Fibroblast of gingiva (primary cell): Measurements from ENCODE around the gene TBRG4.
A peak's percentile ranks its signal among the peaks of the same experiment; 100 is the strongest.

Experiments used
- DNase-seq: peaks from one replicate; pipeline ENCODE4 v3.0.0-alpha.2; 2011; ENCODE audit warnings: low read depth

The TBRG4 gene

DNA sequence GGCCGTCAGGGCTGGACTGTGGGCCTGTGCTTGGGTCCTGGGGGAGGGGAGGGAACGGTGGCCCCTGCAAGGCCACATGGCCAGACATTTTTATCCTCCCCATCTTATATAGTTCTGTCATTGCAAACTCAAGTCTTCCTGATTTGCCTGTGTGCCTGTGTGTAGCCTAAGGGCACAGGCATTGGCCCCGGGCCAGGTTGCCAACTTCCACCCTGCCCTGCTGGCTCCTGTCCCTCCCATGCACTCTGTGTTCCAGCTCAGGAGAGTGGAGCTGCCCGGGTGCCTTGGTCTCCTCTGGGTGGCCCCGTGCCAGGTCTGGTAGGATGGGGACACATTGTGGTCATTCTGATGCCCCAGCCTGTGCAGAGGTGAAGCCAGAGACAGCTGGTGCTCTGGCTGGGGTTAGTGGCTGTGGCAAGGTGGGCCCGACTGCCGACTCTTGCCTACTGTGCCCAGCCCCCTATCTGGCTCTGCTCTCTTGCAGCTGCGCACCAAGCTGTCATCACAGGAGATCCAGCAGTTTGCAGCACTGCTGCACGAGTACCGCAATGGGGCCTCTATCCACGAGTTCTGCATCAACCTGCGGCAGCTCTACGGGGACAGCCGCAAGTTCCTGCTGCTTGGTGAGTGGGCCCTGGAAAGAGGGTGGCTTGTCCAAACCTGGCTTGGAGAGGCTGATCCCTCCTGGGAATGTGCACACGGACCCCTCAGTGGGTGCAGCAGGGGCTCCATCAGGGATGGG, 37.5 kb downstream of the TBRG4 start:
- no peak for DNase-seq

DNA sequence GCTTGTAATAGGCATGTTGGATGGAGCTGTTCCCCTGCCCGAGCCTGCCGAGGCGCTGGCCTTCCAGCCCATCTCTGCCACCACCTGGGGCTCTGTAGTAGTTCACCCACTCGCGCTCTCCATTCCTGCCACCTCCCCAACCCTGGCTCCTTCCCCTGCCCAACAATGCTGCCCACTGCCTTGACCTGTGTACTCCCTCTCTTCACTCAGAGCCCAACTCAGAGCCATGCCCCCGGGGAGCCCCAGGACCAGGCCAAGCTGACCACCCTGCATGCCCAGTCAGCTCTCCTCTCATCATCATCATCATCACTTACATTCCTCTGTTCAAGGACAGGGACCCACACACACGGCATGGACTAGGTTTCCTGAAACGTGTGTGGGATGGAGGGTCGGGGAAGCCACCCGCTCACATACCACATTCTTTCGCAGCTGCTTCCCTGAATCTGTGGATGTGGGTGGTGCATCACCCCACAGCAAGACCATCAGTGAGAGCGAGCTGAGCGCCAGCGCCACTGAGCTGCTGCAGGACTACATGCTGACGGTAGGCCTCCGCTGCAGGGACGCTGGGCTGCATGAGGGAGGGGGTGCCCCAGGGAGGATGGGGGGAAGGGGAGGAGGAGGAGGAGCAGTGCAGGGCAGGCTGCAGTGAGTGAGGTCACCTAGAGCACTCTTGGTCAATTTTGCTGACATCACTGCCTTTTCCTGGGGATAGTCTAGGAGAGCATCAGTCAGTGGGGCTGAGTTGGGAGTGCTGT, 38.3 kb downstream of the TBRG4 start:
- no peak for DNase-seq

DNA sequence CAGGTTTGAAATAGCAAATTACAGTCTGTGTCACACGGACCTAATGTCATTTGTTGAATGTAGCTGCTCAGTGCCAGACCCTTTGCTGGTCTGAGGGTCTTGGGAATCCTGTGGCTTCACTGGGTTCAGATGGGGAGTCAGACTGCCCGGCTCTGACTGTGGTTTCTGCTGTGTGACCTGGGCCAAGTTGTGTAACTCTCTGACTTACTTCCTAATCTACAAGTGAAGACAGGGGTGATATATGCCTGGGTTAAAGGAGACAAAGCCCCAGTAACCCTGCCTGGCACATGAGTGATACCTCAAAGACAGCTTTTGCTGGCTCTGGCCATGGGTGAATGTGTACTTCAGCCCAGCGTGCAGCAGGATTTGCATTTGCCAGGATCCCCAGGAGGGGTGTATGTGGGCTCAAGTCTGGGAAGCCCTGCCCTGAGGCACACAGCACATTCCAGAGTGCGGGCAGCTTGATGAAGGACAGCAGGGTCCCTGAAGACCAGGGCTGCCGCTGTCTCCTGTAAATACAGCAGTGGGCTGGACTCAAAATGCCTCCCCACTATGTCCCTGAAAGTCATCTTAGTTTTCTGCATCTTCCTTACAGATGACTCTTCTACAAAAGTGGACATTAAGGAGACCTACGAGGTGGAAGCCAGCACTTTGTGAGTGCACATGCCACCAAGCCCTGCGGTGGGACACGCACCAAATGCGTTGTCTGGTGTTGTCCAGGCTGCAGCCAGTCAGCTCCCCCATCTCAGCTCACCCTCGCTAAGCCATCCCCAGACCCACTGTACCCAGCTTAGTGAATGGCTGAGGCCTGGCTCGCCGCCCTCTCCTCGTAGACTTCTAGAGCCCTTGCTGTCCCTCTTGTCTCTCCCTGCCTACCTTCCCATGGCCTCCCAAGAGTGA, 39.1 kb downstream of the TBRG4 start:
- DNase-seq, result no peak

DNA sequence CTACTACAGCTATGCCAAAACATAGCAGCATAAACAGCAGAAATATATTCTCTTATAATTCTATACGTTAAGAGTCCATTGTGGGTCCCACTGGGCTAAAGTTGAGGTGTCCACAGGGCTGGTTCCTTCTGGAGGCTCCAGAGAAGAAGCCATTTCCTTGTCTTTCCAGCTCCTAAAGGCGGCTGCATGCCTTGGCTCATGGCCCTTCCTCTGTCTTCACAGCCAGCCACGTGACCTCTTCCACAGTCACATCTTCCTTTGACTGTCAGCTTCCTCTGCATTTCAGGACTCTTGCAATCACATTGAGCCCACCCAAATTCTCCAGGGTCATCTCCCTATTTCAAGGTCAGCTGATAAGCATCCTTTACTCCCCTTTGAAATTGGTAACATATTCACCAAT, 40.0 kb downstream of the TBRG4 start:
- DNase-seq, result no peak

DNA sequence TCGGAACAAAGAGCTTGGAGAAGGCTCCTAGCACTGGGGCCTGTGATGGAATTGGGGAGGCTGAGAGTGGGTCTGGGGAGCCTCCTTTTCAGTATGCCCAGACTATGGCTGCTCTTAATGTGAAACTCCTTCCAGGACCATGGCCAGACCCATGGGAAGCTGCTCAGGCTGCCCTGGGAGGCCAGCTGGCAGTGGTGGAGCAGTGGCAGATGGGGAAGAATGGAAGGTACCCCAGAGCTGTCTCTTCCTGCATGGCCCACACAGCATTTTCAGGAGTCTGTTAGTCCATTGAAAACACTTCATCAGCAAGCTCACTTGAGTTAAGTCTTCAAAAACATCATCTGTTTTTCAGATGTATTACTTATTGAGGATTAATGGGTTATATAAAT, 41.2 kb downstream of the TBRG4 start:
- DNase-seq, result no peak

DNA sequence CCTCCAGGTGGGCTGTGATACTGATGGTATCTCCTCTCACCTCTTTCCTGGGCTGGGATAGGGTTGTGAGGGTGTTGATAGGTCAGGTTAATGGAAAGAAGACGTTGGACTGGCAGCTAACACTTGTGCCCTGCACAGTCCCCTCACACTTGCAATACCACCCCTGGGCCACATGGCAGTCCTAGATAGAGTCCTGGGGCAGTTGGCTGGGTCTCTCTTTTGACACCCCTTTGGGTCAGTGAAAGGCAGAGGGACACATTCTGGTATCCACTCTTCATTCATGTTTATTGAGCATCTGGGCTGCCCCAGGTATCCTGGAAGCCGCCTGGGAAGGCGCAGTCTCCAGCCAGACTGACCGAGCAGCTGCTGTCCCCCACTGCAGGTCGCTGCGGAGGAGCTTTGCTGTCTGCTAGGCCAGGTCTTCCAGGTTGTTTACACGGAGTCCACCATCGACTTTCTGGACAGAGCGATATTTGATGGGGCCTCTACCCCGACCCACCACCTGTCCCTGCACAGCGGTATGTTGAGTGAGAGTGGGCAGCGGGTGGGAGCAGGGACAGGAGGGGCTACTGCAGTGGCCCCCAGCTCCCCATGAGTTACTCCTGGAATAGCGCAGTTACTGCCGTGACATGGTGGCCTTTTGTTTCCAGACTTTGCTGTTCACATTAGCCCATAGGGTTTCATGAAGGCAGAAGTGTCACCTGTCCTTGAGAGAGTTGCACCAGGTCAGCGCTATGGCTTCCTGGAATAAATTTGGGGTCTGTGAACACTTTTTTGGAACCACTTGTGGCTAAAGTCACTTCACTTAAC, 41.8 kb downstream of the TBRG4 start:
- no peak for DNase-seq

DNA sequence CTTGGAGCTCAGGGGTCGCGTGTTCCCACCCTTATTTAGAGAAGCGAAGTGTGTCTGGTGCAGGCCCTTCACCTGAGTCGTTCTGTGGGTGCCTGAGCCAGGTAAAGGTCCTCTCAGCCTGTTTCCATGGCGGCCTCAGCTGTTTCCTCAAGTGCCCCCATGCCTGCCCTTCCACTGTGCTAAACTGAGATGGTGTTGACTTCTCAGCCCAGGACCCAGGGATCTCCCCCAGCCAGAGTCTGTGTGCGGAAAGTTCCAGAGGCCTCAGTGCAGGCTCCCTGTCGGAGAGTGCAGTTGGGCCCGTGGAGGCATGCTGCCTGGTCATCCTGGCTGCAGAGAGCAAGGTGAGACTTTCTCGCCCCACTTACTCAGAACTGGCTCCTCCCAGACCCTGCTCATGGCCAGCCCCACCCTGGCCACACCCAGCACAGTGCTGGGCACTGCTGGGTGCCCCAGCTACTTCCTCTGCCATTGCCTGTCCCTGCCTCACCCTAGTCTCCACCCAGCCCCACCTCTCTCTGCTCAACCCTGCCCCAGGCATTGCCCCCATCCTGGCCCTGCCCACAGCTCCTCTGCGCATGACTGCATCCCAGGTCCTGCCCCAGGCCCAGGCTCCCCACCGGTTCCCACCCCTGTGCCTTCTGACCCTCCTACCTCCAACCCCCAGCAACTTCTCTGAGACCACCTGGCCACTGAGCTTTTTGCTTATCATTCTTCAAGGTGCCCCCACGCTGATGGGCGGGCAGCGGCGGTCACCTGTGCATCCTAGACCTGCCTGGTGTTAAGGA, 43.1 kb downstream of the TBRG4 start:
- no peak for DNase-seq

DNA sequence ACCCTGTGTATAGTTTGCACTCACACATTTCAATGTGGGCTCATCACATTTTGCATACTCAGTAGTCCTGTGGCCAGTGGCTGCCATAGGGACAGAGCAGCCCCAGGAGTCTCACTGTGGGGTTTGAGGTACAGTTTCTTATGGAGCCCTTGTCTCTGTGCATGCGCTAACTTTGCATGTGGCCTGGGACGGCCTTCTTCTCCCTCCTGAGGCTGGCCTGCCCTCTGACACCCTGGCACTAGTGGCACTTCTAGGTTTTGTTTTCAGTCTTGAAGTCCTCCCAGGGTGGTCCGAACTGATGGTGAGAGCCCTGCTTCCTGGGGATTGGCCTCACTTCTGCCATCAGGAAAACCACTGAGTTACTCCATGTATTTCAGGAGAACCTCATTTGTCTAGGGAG, 43.9 kb downstream of the TBRG4 start:
- DNase-seq, result no peak

DNA sequence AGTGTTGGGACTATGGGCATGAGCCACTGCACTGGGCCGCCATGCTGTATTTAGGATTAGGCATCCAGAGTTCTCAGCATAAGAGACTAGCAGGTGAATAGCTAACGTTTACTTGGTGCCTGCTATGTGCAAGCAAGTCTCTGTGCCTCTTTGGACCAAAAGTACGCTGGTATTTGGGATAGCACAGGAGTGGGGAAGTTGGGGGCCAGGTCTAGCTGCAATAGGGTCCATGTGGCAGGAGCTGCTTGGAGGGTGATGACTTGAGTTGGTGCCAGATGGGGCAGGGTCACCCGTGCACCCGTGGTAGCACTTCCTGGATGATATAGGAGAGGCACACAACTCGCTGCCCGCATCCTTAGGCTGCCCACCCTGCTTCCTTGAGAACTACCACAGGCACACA, 45.1 kb downstream of the TBRG4 start:
- DNase-seq, result no peak

DNA sequence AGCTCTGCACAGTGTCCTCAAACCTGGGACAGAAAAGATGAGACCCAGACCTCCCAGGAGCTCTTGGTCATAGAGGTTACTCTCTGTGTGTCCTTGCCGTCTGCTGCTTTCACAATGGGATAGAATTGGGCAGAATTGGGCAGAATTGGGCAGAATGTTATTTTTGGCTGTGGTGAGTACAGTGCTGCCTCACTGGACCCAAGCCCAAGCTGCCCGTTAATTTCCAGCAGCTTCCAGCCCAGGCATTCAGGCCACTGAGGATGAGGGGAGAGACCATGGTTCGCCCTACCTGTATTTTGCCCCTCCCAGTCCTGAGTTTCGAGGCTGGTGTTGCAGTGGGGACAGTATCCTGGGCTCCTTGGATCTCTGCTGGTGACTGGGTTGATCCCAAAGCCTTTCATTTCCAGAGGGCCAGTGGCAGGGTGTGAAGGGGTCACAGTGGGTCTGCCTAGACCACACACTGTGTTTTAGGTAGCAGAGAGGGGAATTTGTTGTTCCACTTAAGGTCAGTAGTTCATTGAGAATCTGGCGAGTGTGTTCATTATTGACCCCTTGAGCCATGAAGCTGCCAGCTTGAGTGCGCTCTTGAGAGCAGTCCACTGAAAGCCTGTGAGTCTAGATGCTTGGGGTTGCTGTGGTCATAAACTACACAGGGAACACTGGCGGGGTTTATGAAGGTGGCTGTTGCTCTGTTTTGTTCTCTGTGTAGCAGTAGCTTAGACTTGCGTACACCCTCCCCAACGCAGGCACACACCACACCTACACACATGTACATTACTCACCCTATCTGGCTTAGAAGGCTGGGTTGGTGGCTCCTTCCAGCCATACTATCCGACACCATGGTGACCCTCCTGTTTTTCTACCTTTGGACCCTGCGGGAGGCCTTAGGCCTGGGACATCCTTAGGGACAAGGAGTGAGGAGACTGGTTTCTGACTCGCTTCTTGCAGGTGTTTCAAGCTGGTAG, 46.2 kb downstream of the TBRG4 start:
- DNase-seq, result peak; percentile 27

DNA sequence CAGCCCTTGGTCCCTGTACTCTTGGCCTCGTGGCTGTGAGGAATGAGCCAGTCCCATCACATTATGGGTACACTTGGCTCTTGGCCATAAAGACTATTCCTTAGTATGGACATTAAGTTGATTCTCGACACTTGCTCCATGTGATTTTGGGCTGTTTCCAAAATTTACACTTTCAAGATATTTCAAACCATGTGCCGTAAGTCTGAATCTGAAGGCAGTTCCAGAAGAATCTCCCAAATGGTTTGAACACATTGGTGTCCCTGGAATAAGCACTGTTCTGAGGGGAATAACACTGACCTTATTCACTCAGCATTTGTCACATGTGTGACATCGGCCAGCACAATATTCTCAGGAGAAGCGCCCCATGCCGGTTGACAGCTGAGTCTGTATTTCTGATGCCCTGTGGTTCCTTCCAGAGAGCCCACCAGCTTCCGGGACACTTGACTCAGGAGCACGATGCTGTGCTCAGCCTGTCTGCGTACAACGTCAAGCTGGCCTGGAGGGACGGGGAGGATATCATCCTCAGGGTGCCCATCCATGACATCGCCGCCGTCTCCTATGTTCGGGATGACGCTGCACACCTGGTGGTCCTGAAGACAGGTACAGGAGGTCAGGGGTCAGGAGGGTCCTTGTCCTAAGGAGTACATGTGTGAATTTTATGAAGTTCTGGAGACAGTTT, 47.3 kb downstream of the TBRG4 start:
- no peak for DNase-seq

DNA sequence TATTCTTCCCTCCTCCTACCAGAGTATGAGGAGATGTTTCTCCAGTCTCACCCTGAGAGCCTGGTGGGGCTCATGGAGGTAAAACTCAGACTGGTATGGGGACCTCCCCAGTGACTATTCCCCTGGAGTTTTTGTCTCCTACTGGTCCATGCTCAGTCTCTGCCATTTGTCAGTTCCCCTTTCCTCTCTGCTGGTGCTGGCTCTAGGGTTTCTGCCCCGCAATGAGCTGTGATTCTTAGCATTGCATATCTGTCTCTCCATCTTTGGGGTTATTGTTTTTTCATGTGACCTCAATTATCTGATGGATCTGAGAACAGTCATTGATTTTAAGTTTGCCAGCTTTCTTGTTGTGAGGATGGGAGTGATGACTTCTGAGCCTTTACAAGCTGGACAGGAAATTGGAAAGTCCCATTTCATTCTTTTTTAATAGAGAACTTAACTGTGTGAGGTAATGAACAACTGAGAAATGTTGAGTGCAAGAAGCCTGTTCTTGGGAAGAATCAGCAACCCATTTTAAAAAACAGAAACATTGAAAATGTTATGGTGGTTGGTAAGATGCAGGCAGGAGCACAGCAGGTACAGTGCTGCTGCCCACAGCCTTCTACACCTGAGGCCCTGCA, 49.6 kb downstream of the TBRG4 start:
- DNase-seq, result no peak

DNA sequence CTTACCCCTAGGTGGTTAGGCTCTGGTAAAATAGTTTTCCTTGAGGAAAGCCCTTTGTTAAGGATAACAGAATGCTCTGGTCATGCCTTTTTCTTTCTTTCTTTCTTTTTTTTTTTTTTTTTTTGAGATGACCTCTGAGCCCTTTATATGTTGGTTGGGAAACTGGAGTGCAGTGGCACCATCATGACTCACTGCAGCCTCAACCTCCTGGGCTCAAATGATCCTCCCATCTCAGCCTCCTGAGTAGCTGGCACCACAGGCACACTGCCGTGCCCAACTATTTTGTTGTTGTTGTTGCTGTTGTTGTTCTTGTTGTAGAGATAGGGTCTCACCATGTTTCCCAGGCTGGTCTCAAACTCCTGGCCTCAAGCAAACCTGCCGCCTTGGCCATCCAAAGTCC, 50.1 kb downstream of the TBRG4 start:
- no peak for DNase-seq

DNA sequence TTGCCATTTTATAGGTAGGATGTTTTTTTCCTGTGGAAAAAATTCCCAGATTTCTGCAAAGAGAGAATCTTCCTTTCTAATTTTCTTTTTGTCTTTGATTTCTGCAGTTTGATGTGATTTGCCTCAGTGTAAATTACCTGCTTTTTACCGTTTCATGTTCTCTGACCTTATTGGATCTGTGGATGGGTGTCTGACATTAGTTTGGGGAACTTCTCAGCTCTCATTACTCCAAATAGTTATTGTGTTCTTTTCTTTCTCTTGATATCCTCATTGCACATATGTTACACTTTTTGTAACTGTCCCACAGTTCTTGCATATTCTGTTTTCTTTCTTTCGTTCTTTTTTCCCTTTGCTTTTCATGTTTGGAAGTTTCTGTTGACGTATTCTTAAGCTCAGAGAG, 51.2 kb downstream of the TBRG4 start:
- DNase-seq, result no peak

DNA sequence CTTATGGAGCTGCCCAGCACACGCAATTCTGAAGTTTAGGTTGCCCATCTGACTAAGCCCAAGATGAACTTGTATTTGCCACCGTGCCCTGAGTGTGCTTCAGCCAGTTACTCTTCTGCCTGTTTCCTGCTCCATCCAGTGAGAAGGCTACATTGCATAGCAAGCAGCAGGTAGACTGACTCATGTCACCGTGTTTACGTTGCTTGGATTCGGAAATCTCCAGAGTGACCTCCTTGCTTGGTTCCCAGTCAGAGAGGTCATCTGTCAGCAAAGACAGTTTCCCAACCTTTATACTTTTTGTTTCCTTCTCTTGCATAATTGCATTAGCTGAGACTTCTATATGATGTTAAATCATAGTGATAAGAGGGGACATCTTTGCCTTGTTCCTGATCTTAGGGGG, 53.6 kb downstream of the TBRG4 start:
- DNase-seq, result no peak

DNA sequence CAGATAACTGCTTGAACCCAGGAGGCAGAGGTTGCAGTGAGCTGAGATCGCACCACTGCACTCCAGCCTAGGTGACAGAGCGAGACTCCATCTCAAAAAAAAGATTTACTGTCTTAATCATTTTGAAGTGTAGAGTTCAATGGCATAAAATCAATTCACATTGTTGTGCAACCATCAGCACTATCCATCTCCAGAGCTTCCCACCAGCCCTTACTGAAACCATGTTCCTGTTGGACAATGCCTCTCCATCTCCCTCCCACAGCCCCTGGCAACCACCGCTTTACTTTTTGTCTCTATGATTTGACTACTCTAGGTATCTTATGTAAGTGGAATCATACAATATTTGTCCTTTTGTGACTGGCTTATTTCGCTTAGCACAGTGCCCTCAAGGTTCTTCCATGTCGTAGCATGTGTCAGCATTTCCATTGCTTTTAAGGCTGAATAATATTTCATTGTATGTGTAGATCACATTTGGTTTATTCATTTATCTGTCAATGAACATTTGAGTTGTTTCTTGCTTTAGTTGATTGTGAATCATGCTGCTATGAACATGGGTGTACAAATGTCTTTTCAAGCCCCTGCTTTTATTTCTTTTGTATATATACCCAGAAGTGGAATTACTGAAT, 55.8 kb downstream of the TBRG4 start:
- DNase-seq, result no peak

DNA sequence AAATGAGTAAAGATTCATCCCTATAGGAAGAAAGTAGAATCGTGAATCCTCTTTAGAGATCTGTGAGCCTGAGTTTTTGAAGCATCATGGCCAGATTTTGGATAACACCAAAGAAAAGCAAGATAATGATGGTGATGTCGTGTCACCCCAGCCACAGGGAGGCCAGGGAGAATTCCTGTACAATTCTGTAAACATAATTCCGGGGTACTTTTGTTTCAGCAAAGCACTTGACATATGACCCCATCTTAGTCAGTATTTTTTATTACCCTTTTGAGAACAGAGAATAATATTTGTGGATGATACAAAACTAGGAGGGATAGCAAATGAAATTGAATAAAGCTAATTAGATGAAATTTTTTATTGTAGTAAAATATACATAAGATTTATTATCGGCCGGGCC, 56.5 kb downstream of the TBRG4 start:
- no peak for DNase-seq

DNA sequence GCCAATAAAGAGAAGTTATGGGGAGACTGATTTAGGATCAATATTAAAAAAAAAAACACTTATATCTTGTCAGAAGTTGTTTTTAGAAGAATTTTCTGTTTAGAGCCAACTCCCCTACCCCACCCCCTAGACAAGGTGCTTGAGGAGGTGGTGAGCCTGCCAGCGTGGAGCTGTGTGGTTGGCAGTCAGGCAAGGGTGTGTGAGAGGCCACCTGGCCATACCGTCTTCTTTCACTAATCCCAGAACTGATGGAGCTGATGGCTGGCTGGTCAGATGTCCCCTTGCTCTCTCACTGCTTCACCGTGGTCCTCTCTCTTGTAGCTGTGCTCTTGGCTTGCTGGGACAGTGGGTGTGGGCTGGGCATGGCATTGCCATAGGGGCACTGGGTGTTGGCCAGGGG, 57.1 kb downstream of the TBRG4 start:
- no peak for DNase-seq
